WTC11 (cell line): ENCODE results near the gene PRDM15. TPM values are rescaled to one million over a fixed set of nuclear protein-coding genes. Genes with fewer than 3 reads are reported as not detected.
A peak's percentile ranks its signal among the peaks of the same experiment; 100 is the strongest.

Experiments used
- ATAC-seq: fragments of 200-7000 bp; cut with Tn5 transposase; 2 replicates; pipeline ENCODE4 v1.10.0; 2021; ENCODE audit warnings: mild to moderate bottlenecking, moderate library complexity
- Bru-seq: library from RNA; stranded (reverse); fragments of 400-500 nt; gene quantifications from one replicate; lab custom pipeline; 2021; lab: Mats Ljungman, UMichigan
- CTCF ChIA-PET: fragments of 300-600 bp; sonication (Branson Sonifier 250); formaldehyde crosslinking; loops from one replicate; lab custom pipeline; 2021; ENCODE audit warnings: antibody characterized with exemption; lab: Charles Lee
- POLR2A ChIA-PET: fragments of 350-600 bp; sonication (Branson Sonifier 250); formaldehyde crosslinking; loops from one replicate; lab custom pipeline; 2021; ENCODE audit warnings: antibody characterized with exemption; lab: Charles Lee
- DNase-seq: peaks from one replicate; pipeline ENCODE4 v3.0.0; 2021; ENCODE audit warnings: low spot score
- H3K27ac Mint-ChIP-seq: 2 replicates; pipeline ENCODE4 v1.8.0; 2021; ENCODE audit warnings: mixed read lengths
- H3K27me3 Mint-ChIP-seq: 2 replicates; pipeline ENCODE4 v1.8.0; 2021; ENCODE audit warnings: low read depth, mild to moderate bottlenecking, moderate library complexity, mixed read lengths
- H3K36me3 Mint-ChIP-seq: 2 replicates; pipeline ENCODE4 v1.8.0; 2021; ENCODE audit warnings: mixed read lengths
- H3K4me1 Mint-ChIP-seq: 2 replicates; pipeline ENCODE4 v1.8.0; 2022; ENCODE audit warnings: mixed read lengths
- H3K4me3 Mint-ChIP-seq: 2 replicates; pipeline ENCODE4 v1.8.0; 2021; ENCODE audit warnings: mild to moderate bottlenecking, moderate library complexity, mixed read lengths
- H3K9me3 Mint-ChIP-seq: 2 replicates; pipeline ENCODE4 v1.8.0; 2021; ENCODE audit warnings: mixed read lengths
- ESRRA ChIP-seq: sonication (generic); formaldehyde crosslinking; IDR thresholded peaks from 2 replicates; pipeline ENCODE4 v1.8.1; 2022; ENCODE audit warnings: mild to moderate bottlenecking, missing genetic modification reagents, borderline replicate concordance
- GTF2I ChIP-seq: fragments of 250-450 bp; sonication (Bioruptor Pico); conservative IDR thresholded peaks from 2 replicates; pipeline ENCODE4 v1.4.0; 2021; ENCODE audit warnings: mild to moderate bottlenecking
- MXD4 ChIP-seq: fragments of 250-450 bp; sonication (Bioruptor Pico); IDR thresholded peaks from 2 replicates; pipeline ENCODE4 v1.8.0; 2021; ENCODE audit warnings: mild to moderate bottlenecking, moderate library complexity, borderline replicate concordance
- NR3C1 ChIP-seq: sonication (generic); formaldehyde crosslinking; conservative IDR thresholded peaks from 2 replicates; pipeline ENCODE4 v1.8.1; 2023; ENCODE audit warnings: low read depth, mild to moderate bottlenecking, missing genetic modification reagents
- PRDM15 ChIP-seq: sonication (generic); formaldehyde crosslinking; IDR thresholded peaks from 2 replicates; pipeline ENCODE4 v1.8.0; 2022; ENCODE audit warnings: missing genetic modification reagents
- SMAD3 ChIP-seq: sonication (generic); formaldehyde crosslinking; IDR thresholded peaks from 2 replicates; pipeline ENCODE4 v1.8.0; 2022; ENCODE audit warnings: missing genetic modification reagents, mild to moderate bottlenecking, borderline replicate concordance
- SP1 ChIP-seq: sonication (generic); formaldehyde crosslinking; conservative IDR thresholded peaks from 2 replicates; pipeline ENCODE4 v1.8.1; 2022; ENCODE audit warnings: missing genetic modification reagents
- ZNF138 ChIP-seq: sonication (generic); formaldehyde crosslinking; conservative IDR thresholded peaks from 2 replicates; pipeline ENCODE4 v1.8.1; 2022; ENCODE audit warnings: mild to moderate bottlenecking, moderate library complexity, missing genetic modification reagents
- ZNF425 ChIP-seq: fragments of 250-450 bp; sonication (Bioruptor Pico); conservative IDR thresholded peaks from 2 replicates; pipeline ENCODE4 v1.9.0; 2021; ENCODE audit warnings: mild to moderate bottlenecking
- long read RNA-seq, 3 experiments: library from RNA in 1 of 3; library from capped mRNA in 1 of 3; library from polyadenylated mRNA in 1 of 3; unstranded in 2 of 3; stranded (forward) in 1 of 3; transcript quantifications; one replicate each; pipeline ENCODE4 v2.0.0, GENCODE V29; 2021
- total RNA-seq: library from RNA; stranded (reverse); gene quantifications from 3 replicates; pipeline ENCODE4 v1.2.3, GENCODE V29; 2021
- TF ChIP-seq, protein P1 (sequence below): sonication (generic); formaldehyde crosslinking; IDR thresholded peaks from 2 replicates; pipeline ENCODE4 v1.8.1; 2023; ENCODE audit warnings: mild to moderate bottlenecking, missing genetic modification reagents, moderate library complexity
- TF ChIP-seq, protein P2 (sequence below): fragments of 250-450 bp; sonication (Bioruptor Pico); IDR thresholded peaks from 2 replicates; pipeline ENCODE4 v1.9.0; 2021; ENCODE audit warnings: mild to moderate bottlenecking

The PRDM15 gene, protein sequence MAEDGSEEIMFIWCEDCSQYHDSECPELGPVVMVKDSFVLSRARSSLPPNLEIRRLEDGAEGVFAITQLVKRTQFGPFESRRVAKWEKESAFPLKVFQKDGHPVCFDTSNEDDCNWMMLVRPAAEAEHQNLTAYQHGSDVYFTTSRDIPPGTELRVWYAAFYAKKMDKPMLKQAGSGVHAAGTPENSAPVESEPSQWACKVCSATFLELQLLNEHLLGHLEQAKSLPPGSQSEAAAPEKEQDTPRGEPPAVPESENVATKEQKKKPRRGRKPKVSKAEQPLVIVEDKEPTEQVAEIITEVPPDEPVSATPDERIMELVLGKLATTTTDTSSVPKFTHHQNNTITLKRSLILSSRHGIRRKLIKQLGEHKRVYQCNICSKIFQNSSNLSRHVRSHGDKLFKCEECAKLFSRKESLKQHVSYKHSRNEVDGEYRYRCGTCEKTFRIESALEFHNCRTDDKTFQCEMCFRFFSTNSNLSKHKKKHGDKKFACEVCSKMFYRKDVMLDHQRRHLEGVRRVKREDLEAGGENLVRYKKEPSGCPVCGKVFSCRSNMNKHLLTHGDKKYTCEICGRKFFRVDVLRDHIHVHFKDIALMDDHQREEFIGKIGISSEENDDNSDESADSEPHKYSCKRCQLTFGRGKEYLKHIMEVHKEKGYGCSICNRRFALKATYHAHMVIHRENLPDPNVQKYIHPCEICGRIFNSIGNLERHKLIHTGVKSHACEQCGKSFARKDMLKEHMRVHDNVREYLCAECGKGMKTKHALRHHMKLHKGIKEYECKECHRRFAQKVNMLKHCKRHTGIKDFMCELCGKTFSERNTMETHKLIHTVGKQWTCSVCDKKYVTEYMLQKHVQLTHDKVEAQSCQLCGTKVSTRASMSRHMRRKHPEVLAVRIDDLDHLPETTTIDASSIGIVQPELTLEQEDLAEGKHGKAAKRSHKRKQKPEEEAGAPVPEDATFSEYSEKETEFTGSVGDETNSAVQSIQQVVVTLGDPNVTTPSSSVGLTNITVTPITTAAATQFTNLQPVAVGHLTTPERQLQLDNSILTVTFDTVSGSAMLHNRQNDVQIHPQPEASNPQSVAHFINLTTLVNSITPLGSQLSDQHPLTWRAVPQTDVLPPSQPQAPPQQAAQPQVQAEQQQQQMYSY
- total RNA-seq (10.3 to 12.9 TPM (median 12.2 TPM) in 3 replicates), Bru-seq, nascent RNA (percentile 51 among the genes with signal in this experiment)
- long read RNA-seq, experiment 1, full-length matches to known transcripts: 6 of 32 reads
- long read RNA-seq, experiment 1, partial matches to known transcripts: 5 of 32 reads
- long read RNA-seq, experiment 1, other reads (novel, unspliced or antisense): 21 of 32 reads
- long read RNA-seq, experiment 2, partial matches to known transcripts: 3 of 11 reads
- long read RNA-seq, experiment 2, other reads (novel, unspliced or antisense): 7 of 11 reads
- long read RNA-seq, experiment 3: 0 reads

DNA sequence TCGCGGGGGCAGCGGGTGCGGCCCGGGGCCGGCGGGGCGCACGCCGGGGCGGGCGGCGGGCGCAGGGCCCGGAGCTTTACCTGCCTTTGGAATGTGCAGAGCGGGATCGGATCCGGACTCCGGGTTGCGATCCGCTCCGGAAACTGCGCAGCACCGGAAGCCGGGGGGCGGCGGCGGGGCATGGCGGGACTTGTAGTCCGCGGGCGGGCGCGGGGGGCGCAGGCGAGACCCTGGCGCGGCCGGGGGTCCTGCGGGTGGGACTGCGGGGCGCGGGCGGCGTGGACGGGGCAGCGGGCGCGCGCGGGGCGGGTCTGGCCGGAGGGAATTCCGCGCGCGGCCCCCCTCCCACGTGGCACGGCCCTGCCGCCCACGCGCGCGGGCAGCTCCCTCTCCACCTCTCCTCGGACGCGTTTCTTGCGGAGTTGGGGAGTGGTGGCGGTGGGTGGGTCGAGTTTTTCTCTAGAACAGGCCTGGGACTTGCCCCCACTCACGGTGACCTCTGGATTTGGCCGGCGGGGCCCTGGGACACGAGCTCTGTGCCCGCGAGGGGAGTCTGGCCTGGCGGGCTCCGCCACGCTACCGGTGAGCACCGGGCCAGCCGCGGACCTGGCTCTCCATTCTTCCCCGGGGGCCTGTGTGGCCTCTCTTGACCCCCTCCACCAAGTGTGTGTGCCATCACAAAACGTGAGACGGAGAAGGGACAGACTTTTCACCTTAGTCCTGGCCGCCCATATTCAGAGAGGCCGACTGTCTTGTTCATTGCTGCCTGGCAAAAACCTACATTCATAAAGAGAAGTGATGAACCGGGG lies at the start of gene PRDM15:
TSS of gene PRDM15 (minus strand) at position 155 of the 809 bp plus-strand sequence. CDS start 18,981 bp downstream, outside the sequence.
- ChIA-PET POLR2A (no interaction called here), CTCF (interaction anchor here (0.8 to 1.4 kb wide), 3 partner anchors 213 to 238 kb away, joined by 3 to 5 read pairs (median 3); no protein-coding TSS in a partner anchor)
- TF ChIP-seq ZNF425 (CRISPR knock-in tag): no peak
- TF ChIP-seq, protein P1, sequence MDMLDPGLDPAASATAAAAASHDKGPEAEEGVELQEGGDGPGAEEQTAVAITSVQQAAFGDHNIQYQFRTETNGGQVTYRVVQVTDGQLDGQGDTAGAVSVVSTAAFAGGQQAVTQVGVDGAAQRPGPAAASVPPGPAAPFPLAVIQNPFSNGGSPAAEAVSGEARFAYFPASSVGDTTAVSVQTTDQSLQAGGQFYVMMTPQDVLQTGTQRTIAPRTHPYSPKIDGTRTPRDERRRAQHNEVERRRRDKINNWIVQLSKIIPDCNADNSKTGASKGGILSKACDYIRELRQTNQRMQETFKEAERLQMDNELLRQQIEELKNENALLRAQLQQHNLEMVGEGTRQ (CRISPR knock-in tag): peak; percentile 11; the same call in 1 of the 2 replicates
- peak; percentile 92 for TF ChIP-seq PRDM15 (CRISPR knock-in tag)
- peak; percentile 38; the same call in 1 of the 2 replicates for TF ChIP-seq SP1 (CRISPR knock-in tag)
- TF ChIP-seq GTF2I (CRISPR knock-in tag): 0 out of 2 replicates have a peak, but pooled peaks have one; percentile 17
- ATAC-seq (peak; percentile 80), DNase-seq (peak; percentile 87)
- H3K4me1 Mint-ChIP-seq: peaks cover 14% of the 10 kb centered on the region
- no peaks in the 10 kb centered on the region for H3K36me3 Mint-ChIP-seq
- H3K4me3 Mint-ChIP-seq: peak within 1 kb of the TSS; percentile 79
- no peaks in the 10 kb centered on the region for H3K9me3 Mint-ChIP-seq
- no peak within 1 kb of the TSS for H3K27ac Mint-ChIP-seq
- H3K27me3 Mint-ChIP-seq: no peaks in the 10 kb centered on the region; the same call in 1 of the 2 replicates

DNA sequence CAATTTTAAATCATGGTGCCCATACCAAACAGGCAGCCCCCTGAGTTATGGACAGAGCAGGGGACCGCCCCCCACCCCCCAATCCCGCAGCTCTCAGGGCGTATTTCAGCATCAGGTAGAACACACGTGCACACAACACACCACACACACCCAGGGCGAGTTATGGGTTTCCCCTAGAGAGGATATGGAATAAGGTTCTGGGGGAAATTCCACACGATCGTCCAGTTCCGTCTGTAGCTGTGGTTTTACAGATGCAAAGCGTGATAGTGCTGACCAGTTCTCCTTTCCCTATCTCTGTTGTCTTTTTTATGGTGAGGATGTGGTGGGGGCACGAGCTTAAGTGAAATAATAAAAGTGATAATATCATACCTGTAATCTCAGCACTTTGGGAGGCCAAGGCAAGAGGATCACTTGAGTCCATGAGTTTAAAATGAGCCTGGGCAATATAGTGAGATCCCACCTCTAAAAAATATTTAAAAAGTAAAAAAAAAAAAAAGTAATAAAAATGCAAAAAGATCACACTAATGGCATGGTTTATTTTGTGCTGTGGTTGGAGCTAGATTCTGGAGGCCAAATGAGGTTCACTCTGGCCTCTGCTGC lies 49.6 kb upstream of the PRDM15 start:
- no peak overlapping the region for H3K4me3 Mint-ChIP-seq
- ATAC-seq (no peak), DNase-seq (no peak)
- CTCF ChIA-PET: interaction anchor here (0.9 kb wide), 1 partner anchor 150 kb away, joined by 3 read pairs; no protein-coding TSS in a partner anchor
- H3K4me1 Mint-ChIP-seq: peaks cover 56% of the 10 kb centered on the region
- no peak for TF ChIP-seq ZNF425 (CRISPR knock-in tag)
- no peak for TF ChIP-seq ZNF138
- TF ChIP-seq ESRRA: no peak
- TF ChIP-seq NR3C1: no peak
- TF ChIP-seq, protein P2, sequence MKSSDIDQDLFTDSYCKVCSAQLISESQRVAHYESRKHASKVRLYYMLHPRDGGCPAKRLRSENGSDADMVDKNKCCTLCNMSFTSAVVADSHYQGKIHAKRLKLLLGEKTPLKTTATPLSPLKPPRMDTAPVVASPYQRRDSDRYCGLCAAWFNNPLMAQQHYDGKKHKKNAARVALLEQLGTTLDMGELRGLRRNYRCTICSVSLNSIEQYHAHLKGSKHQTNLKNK (CRISPR knock-in tag): no peak
- TF ChIP-seq MXD4 (CRISPR knock-in tag): no peak
- TF ChIP-seq SMAD3 (CRISPR knock-in tag): no peak
- POLR2A ChIA-PET: no interaction called here
- 0 out of 2 replicates have a peak overlapping the region, but pooled peaks have one; percentile 49 for H3K27ac Mint-ChIP-seq
- H3K36me3 Mint-ChIP-seq: no peaks in the 10 kb centered on the region
- H3K27me3 Mint-ChIP-seq: peaks cover 3% of the 10 kb centered on the region; the same call in 1 of the 2 replicates
- H3K9me3 Mint-ChIP-seq: no peaks in the 10 kb centered on the region
